ENCODE results near the gene RGMA. TPM values are rescaled to one million over a fixed set of nuclear protein-coding genes. Genes with fewer than 3 reads are reported as not detected.

RGMA gene
- total RNA-seq, 1 experiment from 2014 or later, result 5.5 TPM

DNA sequence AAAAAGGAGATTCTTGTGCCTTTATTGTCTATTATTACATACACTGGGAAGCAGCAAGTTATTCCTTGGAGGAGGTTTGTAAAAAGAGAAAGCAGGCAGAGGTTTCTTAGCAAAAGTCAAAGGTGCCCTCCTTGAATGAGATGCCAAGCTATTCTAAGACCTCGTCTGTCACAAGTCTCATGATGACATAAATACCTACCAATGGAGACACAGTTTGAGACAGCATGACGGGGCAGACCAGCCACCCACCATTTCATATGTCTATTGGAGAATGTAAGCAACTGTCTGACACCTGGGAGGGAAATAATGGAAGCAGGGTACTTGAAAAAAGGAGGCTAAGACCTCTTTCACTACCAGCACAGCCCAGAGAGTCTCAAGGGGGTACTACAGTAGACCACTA is 2.2 kb downstream of the RGMA start:
- Histone ChIP-seq H3K27ac (ENCODE audit: low read depth, low read length) (no peak overlapping the region), H2AFZ (ENCODE audit: low read depth, low read length, poor library complexity, severe bottlenecking) (no peak overlapping the region), H3K4me1 (ENCODE audit: control insufficient read depth in 1 of 2, insufficient read depth in 2 of 2, low read length in 2 of 2) (peaks cover 0 to 5% of the 10 kb centered on the region in 2 experiments; a peak in 1 of 4 replicates), H3K79me2 (ENCODE audit: insufficient read depth, low read length) (no peaks in the 10 kb centered on the region), H3K4me3 (replicated peaks in 1 of 2; ENCODE audit: low read depth in 1 of 2, low read length in 2 of 2) (no peak overlapping the region), H4K20me1 (ENCODE audit: insufficient read depth) (no peaks in the 10 kb centered on the region), H3K4me2 (ENCODE audit: low read length) (no peak overlapping the region), H3K9me2 (ENCODE audit: insufficient read depth) (no peaks in the 10 kb centered on the region), H3K36me3 (ENCODE audit: control insufficient read depth in 1 of 2, insufficient read depth in 2 of 2, low read length in 2 of 2) (no peaks in the 10 kb centered on the region), H3K9ac (ENCODE audit: low read length) (no peak overlapping the region), H3K9me3 (ENCODE audit: control insufficient read depth in 1 of 2, insufficient read depth in 1 of 2, low read depth in 1 of 2, low read length in 2 of 2) (no peaks in the 10 kb centered on the region), H3K27me3 (ENCODE audit: insufficient read depth, low read length) (peaks cover 49% of the 10 kb centered on the region)
- ATAC-seq (no peak), DNase-seq (ENCODE audit: low read depth, low spot score) (no peak)
- BruUV-seq (replicated peaks), result no TSS peak
- ChIA-PET CTCF (interaction anchor here (1.8 to 2.1 kb wide), 3 partner anchors 57 to 888 kb away, joined by 4 to 11 read pairs (median 11); no protein-coding TSS in a partner anchor), POLR2A (no interaction called here), RAD21 (ENCODE audit: low non-redundant PET in 1 of 2, low total read pairs in 2 of 2, uncharacterized antibody in 2 of 2, unreplicated experiment in 2 of 2) (no interaction called here)
- TF ChIP-seq YY1 (IDR thresholded peaks at IDR 0.05; ENCODE audit: extremely low read depth, insufficient replicate concordance, low read depth, low read length), result no peak
- intact Hi-C loops (cut with micrococcal nuclease), result loop anchor here (1.0 to 10.0 kb wide), 2 partner anchors 888 to 1034 kb away; no protein-coding TSS in a partner anchor

DNA sequence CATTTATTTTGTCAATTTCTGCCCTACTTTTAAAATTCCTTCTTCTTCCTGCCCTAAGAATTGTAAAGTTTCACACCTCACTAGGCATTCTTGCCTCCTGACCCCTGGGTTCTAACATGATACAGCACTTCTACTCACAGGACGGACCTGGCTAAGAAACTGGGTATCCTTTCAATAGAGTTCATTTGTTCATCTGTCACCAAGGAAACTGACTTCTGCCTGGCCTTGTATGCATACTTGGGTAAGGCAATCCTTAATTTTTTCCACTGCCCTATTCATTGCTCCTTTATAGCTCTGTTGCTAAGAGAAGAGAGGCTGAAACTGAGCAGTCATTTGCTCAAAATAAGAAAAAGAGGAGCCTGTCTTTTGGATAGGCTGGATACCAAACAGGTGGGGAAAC is 3.3 kb downstream of the RGMA start:
- ATAC-seq (no peak), DNase-seq (ENCODE audit: low read depth, low spot score) (no peak)
- BruUV-seq (replicated peaks), result no TSS peak
- Histone ChIP-seq H3K79me2 (ENCODE audit: insufficient read depth, low read length) (no peaks in the 10 kb centered on the region), H3K27me3 (ENCODE audit: insufficient read depth, low read length) (peaks cover 60% of the 10 kb centered on the region), H4K20me1 (ENCODE audit: insufficient read depth) (no peaks in the 10 kb centered on the region), H3K4me1 (ENCODE audit: control insufficient read depth in 1 of 2, insufficient read depth in 2 of 2, low read length in 2 of 2) (peaks cover 0 to 5% of the 10 kb centered on the region in 2 experiments; a peak in 1 of 4 replicates), H3K9me2 (ENCODE audit: insufficient read depth) (no peaks in the 10 kb centered on the region), H3K27ac (ENCODE audit: low read depth, low read length) (no peak overlapping the region), H3K4me3 (replicated peaks in 1 of 2; ENCODE audit: low read depth in 1 of 2, low read length in 2 of 2) (no peak overlapping the region), H3K9me3 (ENCODE audit: control insufficient read depth in 1 of 2, insufficient read depth in 1 of 2, low read depth in 1 of 2, low read length in 2 of 2) (no peaks in the 10 kb centered on the region), H3K36me3 (ENCODE audit: control insufficient read depth in 1 of 2, insufficient read depth in 2 of 2, low read length in 2 of 2) (no peaks in the 10 kb centered on the region), H2AFZ (ENCODE audit: low read depth, low read length, poor library complexity, severe bottlenecking) (no peak overlapping the region), H3K9ac (ENCODE audit: low read length) (no peak overlapping the region), H3K4me2 (ENCODE audit: low read length) (no peak overlapping the region)
- ChIA-PET POLR2A (no interaction called here), CTCF (no interaction called here), RAD21 (ENCODE audit: low non-redundant PET in 1 of 2, low total read pairs in 2 of 2, uncharacterized antibody in 2 of 2, unreplicated experiment in 2 of 2) (no interaction called here)
- no peak for TF ChIP-seq POLR2AphosphoS5 (IDR thresholded peaks at IDR 0.05; ENCODE audit: low read depth, low read length)
- no peak for TF ChIP-seq SIN3A (IDR thresholded peaks at IDR 0.05; ENCODE audit: low read depth)
- TF ChIP-seq, protein P1, sequence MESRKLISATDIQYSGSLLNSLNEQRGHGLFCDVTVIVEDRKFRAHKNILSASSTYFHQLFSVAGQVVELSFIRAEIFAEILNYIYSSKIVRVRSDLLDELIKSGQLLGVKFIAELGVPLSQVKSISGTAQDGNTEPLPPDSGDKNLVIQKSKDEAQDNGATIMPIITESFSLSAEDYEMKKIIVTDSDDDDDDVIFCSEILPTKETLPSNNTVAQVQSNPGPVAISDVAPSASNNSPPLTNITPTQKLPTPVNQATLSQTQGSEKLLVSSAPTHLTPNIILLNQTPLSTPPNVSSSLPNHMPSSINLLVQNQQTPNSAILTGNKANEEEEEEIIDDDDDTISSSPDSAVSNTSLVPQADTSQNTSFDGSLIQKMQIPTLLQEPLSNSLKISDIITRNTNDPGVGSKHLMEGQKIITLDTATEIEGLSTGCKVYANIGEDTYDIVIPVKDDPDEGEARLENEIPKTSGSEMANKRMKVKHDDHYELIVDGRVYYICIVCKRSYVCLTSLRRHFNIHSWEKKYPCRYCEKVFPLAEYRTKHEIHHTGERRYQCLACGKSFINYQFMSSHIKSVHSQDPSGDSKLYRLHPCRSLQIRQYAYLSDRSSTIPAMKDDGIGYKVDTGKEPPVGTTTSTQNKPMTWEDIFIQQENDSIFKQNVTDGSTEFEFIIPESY (IDR thresholded peaks at IDR 0.05; ENCODE audit: extremely low read depth, insufficient replicate concordance, low read length), result no peak
- TF ChIP-seq YY1 (IDR thresholded peaks at IDR 0.05; ENCODE audit: extremely low read depth, insufficient replicate concordance, low read depth, low read length), result no peak
- no peak for TF ChIP-seq EZH2 (IDR thresholded peaks at IDR 0.05)
- no peak for TF ChIP-seq TCF7L2 (IDR thresholded peaks at IDR 0.05; ENCODE audit: borderline replicate concordance, extremely low read depth, insufficient read depth, insufficient read length)
- no peak for TF ChIP-seq ELF1 (IDR thresholded peaks at IDR 0.05; ENCODE audit: borderline replicate concordance, low read depth)
- no peak for TF ChIP-seq JUND (IDR thresholded peaks at IDR 0.05)
- TF ChIP-seq ZFX (IDR thresholded peaks at IDR 0.05), result no peak
- TF ChIP-seq FOSL1 (IDR thresholded peaks at IDR 0.05; ENCODE audit: low read depth), result no peak
- TF ChIP-seq, protein P2, sequence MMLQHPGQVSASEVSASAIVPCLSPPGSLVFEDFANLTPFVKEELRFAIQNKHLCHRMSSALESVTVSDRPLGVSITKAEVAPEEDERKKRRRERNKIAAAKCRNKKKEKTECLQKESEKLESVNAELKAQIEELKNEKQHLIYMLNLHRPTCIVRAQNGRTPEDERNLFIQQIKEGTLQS (IDR thresholded peaks at IDR 0.05), result no peak
- TF ChIP-seq EGR1 (IDR thresholded peaks at IDR 0.05; ENCODE audit: low read depth), result no peak
- TF ChIP-seq CBX3 (IDR thresholded peaks at IDR 0.05; ENCODE audit: low read depth), result no peak
- no peak for TF ChIP-seq CEBPB (IDR thresholded peaks at IDR 0.05; ENCODE audit: low read depth)
- TF ChIP-seq, protein P3, sequence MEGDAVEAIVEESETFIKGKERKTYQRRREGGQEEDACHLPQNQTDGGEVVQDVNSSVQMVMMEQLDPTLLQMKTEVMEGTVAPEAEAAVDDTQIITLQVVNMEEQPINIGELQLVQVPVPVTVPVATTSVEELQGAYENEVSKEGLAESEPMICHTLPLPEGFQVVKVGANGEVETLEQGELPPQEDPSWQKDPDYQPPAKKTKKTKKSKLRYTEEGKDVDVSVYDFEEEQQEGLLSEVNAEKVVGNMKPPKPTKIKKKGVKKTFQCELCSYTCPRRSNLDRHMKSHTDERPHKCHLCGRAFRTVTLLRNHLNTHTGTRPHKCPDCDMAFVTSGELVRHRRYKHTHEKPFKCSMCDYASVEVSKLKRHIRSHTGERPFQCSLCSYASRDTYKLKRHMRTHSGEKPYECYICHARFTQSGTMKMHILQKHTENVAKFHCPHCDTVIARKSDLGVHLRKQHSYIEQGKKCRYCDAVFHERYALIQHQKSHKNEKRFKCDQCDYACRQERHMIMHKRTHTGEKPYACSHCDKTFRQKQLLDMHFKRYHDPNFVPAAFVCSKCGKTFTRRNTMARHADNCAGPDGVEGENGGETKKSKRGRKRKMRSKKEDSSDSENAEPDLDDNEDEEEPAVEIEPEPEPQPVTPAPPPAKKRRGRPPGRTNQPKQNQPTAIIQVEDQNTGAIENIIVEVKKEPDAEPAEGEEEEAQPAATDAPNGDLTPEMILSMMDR (IDR thresholded peaks at IDR 0.05 in 2 of 3, conservative IDR thresholded peaks at IDR 0.05 in 1 of 3; ENCODE audit: borderline replicate concordance in 1 of 3, insufficient read depth in 1 of 3, low read depth in 2 of 3, low read length in 2 of 3), result no peak
- intact Hi-C loops (cut with micrococcal nuclease), result loop anchor here (10.0 kb wide), 1 partner anchor 889 kb away; no protein-coding TSS in a partner anchor
